HCT116 (cell line): Measurements from ENCODE around the gene NSD2. TPM values are rescaled to one million over a fixed set of nuclear protein-coding genes. Genes with fewer than 3 reads are reported as not detected.

Source experiments
- ATAC-seq: fragments of 200-7000 bp; cut with Tn5 transposase; 2 replicates; pipeline ENCODE4 v1.9.1; 2020; ENCODE audit warnings: mild to moderate bottlenecking, moderate library complexity
- BruUV-seq: library from RNA; stranded (reverse); fragments of 400-500 nt; replicated peaks from 2 replicates; lab custom pipeline; 2021; lab: Mats Ljungman, UMichigan
- CTCF ChIA-PET: fragments of 300-600 bp; sonication (Branson Sonifier 250); formaldehyde crosslinking; loops from one replicate; lab custom pipeline; 2021; ENCODE audit warnings: antibody characterized with exemption; lab: Charles Lee
- POLR2A ChIA-PET: fragments of 300-600, 350-600 bp; sonication (Branson Sonifier 250); formaldehyde crosslinking; loops from one replicate; lab custom pipeline; 2021; ENCODE audit warnings: antibody characterized with exemption; lab: Charles Lee
- RAD21 ChIA-PET, 2 experiments: fragments of 300-600 bp; sonication (Branson Sonifier 250); formaldehyde crosslinking; loops; one replicate each; lab custom pipeline; 2023; ENCODE audit warnings: low total read pairs in 2 of 2; ENCODE audit not compliant: uncharacterized antibody in 2 of 2, unreplicated experiment in 2 of 2, low non-redundant PET in 1 of 2; lab: Charles Lee
- DNase-seq: peaks from one replicate; pipeline ENCODE4 v3.0.0-alpha.2; 2010; ENCODE audit warnings: low read depth, low spot score
- H2AFZ ChIP-seq: fragments of 200-600 bp; shearing (Covaris generic), sonication (generic); 2 replicates; pipeline ENCODE4 v1.6.1; 2017; ENCODE audit warnings: low read depth, mixed run types, mixed read lengths, antibody characterized with exemption, low read length; ENCODE audit not compliant: poor library complexity, severe bottlenecking
- H3K27ac ChIP-seq: 2 replicates; pipeline ENCODE4 v1.5.1; 2012; ENCODE audit warnings: low read depth, low read length
- H3K27me3 ChIP-seq: fragments of 200-600 bp; sonication (generic); 2 replicates; pipeline ENCODE4 v1.6.1; 2016; ENCODE audit warnings: mixed run types, low read length, mixed read lengths; ENCODE audit not compliant: insufficient read depth
- H3K36me3 ChIP-seq, 2 experiments: fragments of 200-500 bp in 1 of 2; fragments of 200-600 bp in 1 of 2; sonication (Bioruptor generic) in 1 of 2; sonication (generic) in 1 of 2; 2 replicates each; pipeline versions ENCODE4 v1.5.1 to v1.6.1; 2014 to 2016; ENCODE audit warnings: low read length in 2 of 2, inconsistent platforms in 1 of 2, mixed read lengths in 1 of 2, mixed run types in 1 of 2; ENCODE audit not compliant: insufficient read depth in 2 of 2, control insufficient read depth in 1 of 2
- H3K4me1 ChIP-seq, 2 experiments: fragments of 200-600 bp in 1 of 2; sonication (generic) in 1 of 2; 2 replicates each; pipeline versions ENCODE4 v1.5.1 to v1.6.1; 2012 to 2017; ENCODE audit warnings: low read length in 2 of 2, inconsistent platforms in 1 of 2, mild to moderate bottlenecking in 1 of 2, mixed read lengths in 1 of 2, mixed run types in 1 of 2, moderate library complexity in 1 of 2; ENCODE audit not compliant: insufficient read depth in 2 of 2, control insufficient read depth in 1 of 2
- H3K4me2 ChIP-seq: fragments of 200-600 bp; sonication (generic); 2 replicates; pipeline ENCODE4 v1.6.1; 2017; ENCODE audit warnings: mixed run types, low read length, mixed read lengths
- H3K4me3 ChIP-seq, 2 experiments: fragments of 200-600 bp in 1 of 2; sonication (generic) in 1 of 2; replicated peaks in 1 of 2; 2 replicates each; pipeline ENCODE4 v1.5.1; 2011 to 2016; ENCODE audit warnings: low read length in 2 of 2, control low read depth in 1 of 2, low read depth in 1 of 2, mild to moderate bottlenecking in 1 of 2, mixed read lengths in 1 of 2, mixed run types in 1 of 2
- H3K79me2 ChIP-seq: fragments of 200-600 bp; sonication (generic); 2 replicates; pipeline ENCODE4 v1.6.1; 2017; ENCODE audit warnings: mild to moderate bottlenecking, mixed run types, low read length, moderate library complexity, mixed read lengths; ENCODE audit not compliant: insufficient read depth
- H3K9ac ChIP-seq: fragments of 200-600 bp; sonication (generic); 2 replicates; pipeline ENCODE4 v1.6.1; 2016; ENCODE audit warnings: low read length, mixed read lengths
- H3K9me2 ChIP-seq: fragments of 200-600 bp; sonication (generic), shearing (Covaris generic); 2 replicates; pipeline ENCODE4 v1.6.1; 2017; ENCODE audit warnings: mixed run types, mild to moderate bottlenecking, moderate library complexity; ENCODE audit not compliant: insufficient read depth
- H3K9me3 ChIP-seq, 2 experiments: fragments of 200-500 bp in 1 of 2; fragments of 200-600 bp in 1 of 2; sonication (Bioruptor generic) in 1 of 2; sonication (generic) in 1 of 2; 2 replicates each; pipeline ENCODE4 v1.6.1; 2014 to 2017; ENCODE audit warnings: low read length in 2 of 2, mixed read lengths in 2 of 2, inconsistent platforms in 1 of 2, low read depth in 1 of 2, mild to moderate bottlenecking in 1 of 2, mixed run types in 1 of 2, moderate library complexity in 1 of 2; ENCODE audit not compliant: control insufficient read depth in 1 of 2, insufficient read depth in 1 of 2
- H4K20me1 ChIP-seq: fragments of 200-600 bp; sonication (generic), shearing (Covaris generic); 2 replicates; pipeline ENCODE4 v1.6.1; 2017; ENCODE audit warnings: mixed run types, mild to moderate bottlenecking, moderate library complexity; ENCODE audit not compliant: insufficient read depth
- ATF3 ChIP-seq: IDR thresholded peaks from 2 replicates; pipeline ENCODE4 v1.6.1; 2012
- CBX3 ChIP-seq: IDR thresholded peaks from 2 replicates; pipeline ENCODE4 v1.6.1; 2012; ENCODE audit warnings: low read depth
- CEBPB ChIP-seq: IDR thresholded peaks from 2 replicates; pipeline ENCODE4 v1.6.1; 2012; ENCODE audit warnings: low read depth
- CTCF ChIP-seq, 3 experiments: fragments of 200-600 bp in 1 of 3; sonication (generic) in 1 of 3; IDR thresholded peaks in 2 of 3; conservative IDR thresholded peaks in 1 of 3; 2 replicates each; pipeline ENCODE4 v1.5.1; 2012 to 2017; ENCODE audit warnings: low read depth in 2 of 3, low read length in 2 of 3, antibody characterized with exemption in 1 of 3, borderline replicate concordance in 1 of 3, control low read depth in 1 of 3, mild to moderate bottlenecking in 1 of 3, mixed read lengths in 1 of 3, mixed run types in 1 of 3, moderate library complexity in 1 of 3; ENCODE audit not compliant: insufficient read depth in 1 of 3
- EGR1 ChIP-seq: IDR thresholded peaks from 2 replicates; pipeline ENCODE4 v1.6.1; 2012; ENCODE audit warnings: low read depth
- ELF1 ChIP-seq: IDR thresholded peaks from 2 replicates; pipeline ENCODE4 v1.6.1; 2012; ENCODE audit warnings: low read depth, borderline replicate concordance
- EZH2 ChIP-seq: fragments of 200-600 bp; sonication (generic); IDR thresholded peaks from 2 replicates; pipeline ENCODE4 v1.6.1; 2017; ENCODE audit warnings: antibody characterized with exemption, mixed run types
- EZH2phosphoT487 ChIP-seq: fragments of 200-600 bp; IDR thresholded peaks from 2 replicates; pipeline ENCODE4 v1.6.1; 2018; ENCODE audit warnings: antibody characterized with exemption, borderline replicate concordance
- JUND ChIP-seq: IDR thresholded peaks from 2 replicates; pipeline ENCODE4 v1.6.1; 2012
- MAX ChIP-seq: IDR thresholded peaks from 2 replicates; pipeline ENCODE4 v1.6.1; 2012
- POLR2A ChIP-seq: IDR thresholded peaks from 2 replicates; pipeline ENCODE4 v1.7.0; 2011; ENCODE audit warnings: borderline replicate concordance; ENCODE audit not compliant: insufficient read depth, insufficient read length; ENCODE audit errors: extremely low read depth
- RAD21 ChIP-seq: IDR thresholded peaks from 2 replicates; pipeline ENCODE4 v1.6.1; 2012; ENCODE audit warnings: low read depth, mild to moderate bottlenecking
- REST ChIP-seq: IDR thresholded peaks from 2 replicates; pipeline ENCODE4 v1.6.1; 2012; ENCODE audit warnings: low read depth
- SP1 ChIP-seq: IDR thresholded peaks from 2 replicates; pipeline ENCODE4 v1.6.1; 2012; ENCODE audit warnings: low read depth
- SRF ChIP-seq: IDR thresholded peaks from 2 replicates; pipeline ENCODE4 v1.6.1; 2012; ENCODE audit warnings: low read depth
- TCF7L2 ChIP-seq: IDR thresholded peaks from 2 replicates; pipeline ENCODE4 v1.7.0; 2011; ENCODE audit warnings: borderline replicate concordance, inconsistent platforms; ENCODE audit not compliant: insufficient read depth, insufficient read length; ENCODE audit errors: extremely low read depth
- YY1 ChIP-seq: IDR thresholded peaks from 2 replicates; pipeline ENCODE4 v1.6.1; 2011; ENCODE audit warnings: low read length, low read depth, moderate library complexity, mild to moderate bottlenecking; ENCODE audit not compliant: insufficient replicate concordance; ENCODE audit errors: extremely low read depth
- ZBTB33 ChIP-seq: IDR thresholded peaks from 2 replicates; pipeline ENCODE4 v1.6.1; 2011; ENCODE audit warnings: mild to moderate bottlenecking, low read length, moderate library complexity; ENCODE audit not compliant: insufficient replicate concordance; ENCODE audit errors: extremely low read depth
- ZFX ChIP-seq: fragments of 450-650 bp; IDR thresholded peaks from 2 replicates; pipeline ENCODE4 v1.6.1; 2017
- ZNF274 ChIP-seq: fragments of 200-500 bp; sonication (Bioruptor generic); IDR thresholded peaks from 2 replicates; pipeline ENCODE4 v1.6.1; 2014; ENCODE audit warnings: mild to moderate bottlenecking, low read depth, low read length, inconsistent platforms
- intact Hi-C: fragments of 100-400 bp; cut with micrococcal nuclease; formaldehyde crosslinking; loops from 2 replicates; pipeline ENCODE4 v1.10.0; 2022
- total RNA-seq: library from RNA; stranded (reverse); gene quantifications from one replicate; pipeline ENCODE4 v1.2.1, GENCODE V29; 2021; ENCODE audit not compliant: unreplicated experiment

NSD2 gene
- total RNA-seq, 1 experiment from 2014 or later = 145 TPM

- peaks cover 11 to 45% of the 10 kb centered on the region in 2 experiments for H3K36me3 ChIP-seq
- no peak for TF ChIP-seq POLR2A
- no peak for TF ChIP-seq ATF3
- TF ChIP-seq REST = no peak
- no peak for TF ChIP-seq EZH2phosphoT487
- TF ChIP-seq CTCF (IDR thresholded peaks at IDR 0.05 in 2 of 3, conservative IDR thresholded peaks at IDR 0.05 in 1 of 3; ENCODE audit: borderline replicate concordance in 1 of 3, insufficient read depth in 1 of 3, low read depth in 2 of 3, low read length in 2 of 3) = no peak
- no peak for TF ChIP-seq ZFX
- TF ChIP-seq RAD21 = no peak
- TF ChIP-seq MAX = no peak
- TF ChIP-seq SRF = no peak
- no peak for TF ChIP-seq EGR1
- TF ChIP-seq CEBPB = no peak
- no peak for TF ChIP-seq YY1
- TF ChIP-seq ZNF274 = no peak
- TF ChIP-seq JUND = no peak
- TF ChIP-seq CBX3 = no peak
- TF ChIP-seq SP1 = no peak
- TF ChIP-seq EZH2 = no peak
- TF ChIP-seq ELF1 = no peak
- TF ChIP-seq TCF7L2 = no peak
- no peak for TF ChIP-seq ZBTB33
- POLR2A ChIA-PET = interaction anchor here (0.6 kb wide), 1 partner anchor 19 kb away, joined by 4 read pairs; no protein-coding TSS in a partner anchor
- BruUV-seq = no TSS peak
- no peak overlapping the region for H3K27ac ChIP-seq
- no peaks in the 10 kb centered on the region for H3K9me2 ChIP-seq
- H3K4me2 ChIP-seq = no peak overlapping the region
- ATAC-seq (no peak), DNase-seq (no peak)
- H3K27me3 ChIP-seq = no peaks in the 10 kb centered on the region
- RAD21 ChIA-PET = no interaction called here
- no peak overlapping the region for H3K4me3 ChIP-seq
- peaks cover 24% of the 10 kb centered on the region for H4K20me1 ChIP-seq
- no peaks in the 10 kb centered on the region for H3K9me3 ChIP-seq
- no peak overlapping the region for H3K9ac ChIP-seq
- intact Hi-C loops = no loop called here
- H3K4me1 ChIP-seq = peaks cover 0 to 6% of the 10 kb centered on the region in 2 experiments; a peak in 2 of 4 replicates
- CTCF ChIA-PET = interaction anchor here (1.0 to 2.4 kb wide), 7 partner anchors 10 to 152 kb away, joined by 3 to 9 read pairs (median 4); no protein-coding TSS in a partner anchor
- H2AFZ ChIP-seq = no peak overlapping the region
- peaks cover 98% of the 10 kb centered on the region for H3K79me2 ChIP-seq
These were observed 28.9 kb downstream of the NSD2 start for GRCh38 chr4:1900087-1900433.
